Dermis microvascular lymphatic vessel endothelial cell (primary cell): Measurements from ENCODE around the gene NIPAL3. TPM values are rescaled to one million over a fixed set of nuclear protein-coding genes. Genes with fewer than 3 reads are reported as not detected.
"Not testable (repeated sequence)": the region's sequence is repeated elsewhere in the genome, so short reads cannot be mapped to it uniquely, and the experiment has no call there.

Experiments used
- DNase-seq, 2 donors: peaks; one replicate each; pipeline versions ENCODE4 v3.0.0 to v3.0.0-alpha.2; 2010; ENCODE audit warnings: low read depth in 2 of 2
- total RNA-seq: library from RNA; depleted of rRNA; stranded (reverse); fragments of >200 nt; gene quantifications from 2 replicates; pipeline ENCODE4 v1.2.1, GENCODE V29; 2014

NIPAL3 gene
- total RNA-seq, 1 donor from 2014 or later: 13.2 TPM

DNA sequence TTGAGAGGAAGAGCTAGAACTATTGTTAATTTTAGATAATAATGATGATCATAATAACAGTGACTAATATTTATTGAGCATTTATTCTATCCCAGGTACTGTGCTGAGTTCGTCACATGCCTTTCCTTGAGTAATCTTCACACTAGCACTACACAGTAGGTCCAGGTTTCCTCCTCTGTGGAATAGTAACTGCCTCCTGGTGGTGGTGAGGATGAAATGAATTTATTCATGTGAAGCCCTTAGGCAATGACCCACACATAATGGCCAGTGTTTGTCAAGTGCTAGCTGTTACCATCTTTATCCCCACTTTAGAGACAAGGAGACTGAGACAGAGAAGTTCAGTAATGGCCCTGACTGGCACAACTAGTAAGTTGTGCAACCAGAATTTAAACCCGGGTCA is 5.9 kb downstream of the NIPAL3 start:
- no peak for DNase-seq

DNA sequence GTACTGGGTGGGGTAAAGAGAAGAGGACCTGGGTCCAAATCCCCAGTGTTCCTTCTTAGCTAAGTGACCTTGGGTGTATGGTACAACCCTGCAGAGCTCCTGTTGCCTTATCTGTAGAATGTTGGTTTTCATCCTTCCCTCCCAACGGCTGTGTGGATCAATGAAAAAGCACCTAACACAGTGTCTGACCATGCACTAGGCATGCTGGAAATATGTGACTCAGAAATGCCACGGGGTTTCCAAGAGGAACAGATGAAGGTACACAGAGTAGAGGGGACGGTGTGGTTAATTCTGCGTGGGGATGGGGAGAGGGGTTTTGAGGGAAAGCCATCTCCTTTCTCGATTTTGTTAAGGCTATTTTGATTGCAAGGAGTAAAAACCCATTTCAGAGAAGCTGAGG is 8.6 kb downstream of the NIPAL3 start:
- DNase-seq: no peak

DNA sequence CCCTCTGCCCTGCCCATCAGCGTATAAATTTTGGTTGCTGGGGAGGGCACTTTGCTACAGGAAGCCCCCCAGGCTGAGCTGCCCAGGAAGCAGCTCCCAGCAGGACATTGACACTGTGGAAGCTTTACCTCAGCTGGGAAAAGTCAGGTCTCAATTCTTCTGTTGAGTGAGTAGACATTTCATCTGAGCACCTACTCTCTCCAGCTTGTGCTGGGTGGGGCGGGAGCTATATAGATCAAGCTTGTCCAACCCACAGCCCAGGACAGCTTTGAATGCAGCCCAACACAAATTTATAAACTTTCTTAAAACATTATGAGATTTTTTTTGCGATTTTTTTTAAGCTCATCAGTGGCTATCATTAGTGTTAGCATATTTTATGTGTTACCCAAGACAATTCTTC is 9.4 kb downstream of the NIPAL3 start:
- DNase-seq: no peak

DNA sequence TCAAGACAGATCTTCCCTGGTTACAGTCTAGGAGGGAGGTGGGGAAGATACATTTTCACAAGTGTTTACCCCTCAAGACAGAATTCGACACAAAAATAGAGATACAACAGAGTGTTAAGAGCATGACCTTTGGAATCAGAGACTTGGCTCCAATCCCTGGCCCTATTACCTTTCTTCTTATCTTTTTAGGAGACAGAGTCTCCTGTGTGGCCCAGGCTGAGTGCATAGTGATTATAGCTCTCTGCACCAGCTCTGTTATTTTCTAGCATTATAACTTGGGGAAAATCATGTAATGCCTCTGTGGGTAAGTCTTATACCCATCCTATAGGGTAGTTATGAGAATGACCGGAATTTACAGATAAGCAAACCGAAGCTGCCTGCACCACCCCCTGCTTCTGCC is 9.8 kb downstream of the NIPAL3 start:
- DNase-seq: no peak

DNA sequence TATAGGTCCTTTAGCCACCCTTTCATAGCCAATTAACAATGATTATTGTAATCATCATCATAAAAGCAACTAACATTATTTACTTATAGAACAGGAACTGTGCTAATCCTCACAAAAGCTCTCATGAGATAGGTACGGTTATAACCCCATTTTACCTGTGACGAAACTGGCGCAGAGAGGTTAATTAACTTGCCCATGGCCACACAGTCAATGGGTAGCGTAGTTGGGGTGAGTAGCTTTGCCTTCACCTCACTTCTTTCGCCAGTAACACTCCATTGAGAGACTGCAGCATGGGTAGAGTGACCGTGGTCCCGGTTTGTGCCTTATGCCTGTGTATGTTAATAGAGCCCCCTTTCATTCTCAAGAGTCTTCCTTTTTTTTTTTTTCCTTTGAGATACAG is 10.3 kb downstream of the NIPAL3 start:
- DNase-seq: no peak

DNA sequence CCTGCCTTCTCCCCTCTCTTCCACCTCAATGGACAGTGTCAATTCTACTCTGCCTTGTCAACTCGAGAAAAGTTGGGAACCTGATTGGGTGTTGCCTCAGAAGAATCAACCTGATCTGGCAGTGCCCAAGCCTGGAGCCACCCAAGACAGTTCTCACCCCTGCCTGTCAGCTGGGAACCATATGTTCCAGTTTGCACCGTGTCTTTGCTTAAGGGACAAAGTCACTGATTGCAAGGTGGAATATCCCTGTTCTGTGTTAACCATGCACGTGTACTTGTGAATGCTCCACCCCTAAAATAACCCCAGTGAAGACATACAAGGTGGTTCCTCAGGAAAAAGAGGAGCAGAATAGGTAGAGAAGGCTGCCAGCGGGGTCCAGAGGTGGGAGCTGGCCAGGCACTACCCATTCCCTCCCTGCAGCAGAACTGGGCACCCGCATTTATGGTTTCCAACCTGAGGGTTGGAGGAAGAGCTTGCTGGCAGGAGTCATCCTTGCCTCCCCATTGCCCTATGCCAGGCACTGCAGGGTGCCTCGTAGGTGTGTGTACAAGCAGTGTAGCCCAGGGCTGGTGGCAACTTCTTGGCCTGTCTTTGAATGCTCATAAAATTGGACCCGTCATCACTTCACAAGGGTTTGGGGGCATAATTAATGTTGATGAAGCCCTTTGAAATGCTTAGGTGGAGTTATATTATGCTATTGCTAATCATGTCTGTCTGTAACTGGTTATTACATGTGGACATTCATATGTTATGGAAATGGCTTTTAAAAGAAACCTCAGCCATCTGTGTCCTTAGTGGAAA is 11.3 kb downstream of the NIPAL3 start:
- no peak for DNase-seq

DNA sequence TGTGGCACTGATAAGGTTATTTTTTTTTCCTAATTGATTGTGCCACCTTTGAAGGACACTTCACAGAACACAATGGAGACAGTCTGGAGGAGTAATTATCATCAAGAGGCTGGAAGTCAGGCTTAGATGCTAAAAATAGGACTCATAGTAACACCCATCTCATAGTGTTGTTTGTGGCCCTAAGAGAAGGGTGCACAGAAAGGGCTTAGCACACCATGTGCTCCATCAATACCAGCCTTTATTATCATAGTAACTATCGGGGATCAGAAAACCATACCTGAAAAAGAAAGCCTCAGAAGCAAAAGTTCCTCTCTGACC is 11.9 kb downstream of the NIPAL3 start:
- no peak for DNase-seq

DNA sequence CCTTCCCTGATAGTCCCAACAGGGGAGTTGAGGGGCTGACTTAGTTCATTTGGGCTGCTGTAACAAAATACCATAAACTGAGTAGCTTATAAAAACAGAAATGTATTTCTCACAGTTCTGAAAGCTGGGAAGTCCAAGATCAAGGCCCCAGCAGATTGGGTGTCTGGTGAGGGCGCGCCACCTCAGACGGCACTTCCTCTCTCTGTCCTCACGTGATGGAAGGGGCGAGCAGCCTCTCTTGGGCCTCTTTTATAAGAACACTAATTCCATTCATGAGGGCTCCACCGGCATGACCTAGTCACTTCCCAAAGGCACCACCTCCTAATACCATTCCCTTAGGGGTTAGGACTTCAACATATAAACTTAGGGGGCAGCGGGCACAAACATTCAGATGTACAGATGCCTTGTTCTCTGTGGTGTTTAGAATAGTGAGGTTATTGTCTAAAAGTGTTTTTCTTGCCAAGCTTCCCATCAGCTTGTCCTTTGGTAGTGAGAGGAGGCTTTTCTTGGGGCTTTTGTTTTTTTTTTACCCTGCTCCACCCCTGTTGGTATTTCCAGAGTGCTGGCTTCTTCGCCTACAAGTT is 20.3 kb downstream of the NIPAL3 start:
- DNase-seq: no peak

DNA sequence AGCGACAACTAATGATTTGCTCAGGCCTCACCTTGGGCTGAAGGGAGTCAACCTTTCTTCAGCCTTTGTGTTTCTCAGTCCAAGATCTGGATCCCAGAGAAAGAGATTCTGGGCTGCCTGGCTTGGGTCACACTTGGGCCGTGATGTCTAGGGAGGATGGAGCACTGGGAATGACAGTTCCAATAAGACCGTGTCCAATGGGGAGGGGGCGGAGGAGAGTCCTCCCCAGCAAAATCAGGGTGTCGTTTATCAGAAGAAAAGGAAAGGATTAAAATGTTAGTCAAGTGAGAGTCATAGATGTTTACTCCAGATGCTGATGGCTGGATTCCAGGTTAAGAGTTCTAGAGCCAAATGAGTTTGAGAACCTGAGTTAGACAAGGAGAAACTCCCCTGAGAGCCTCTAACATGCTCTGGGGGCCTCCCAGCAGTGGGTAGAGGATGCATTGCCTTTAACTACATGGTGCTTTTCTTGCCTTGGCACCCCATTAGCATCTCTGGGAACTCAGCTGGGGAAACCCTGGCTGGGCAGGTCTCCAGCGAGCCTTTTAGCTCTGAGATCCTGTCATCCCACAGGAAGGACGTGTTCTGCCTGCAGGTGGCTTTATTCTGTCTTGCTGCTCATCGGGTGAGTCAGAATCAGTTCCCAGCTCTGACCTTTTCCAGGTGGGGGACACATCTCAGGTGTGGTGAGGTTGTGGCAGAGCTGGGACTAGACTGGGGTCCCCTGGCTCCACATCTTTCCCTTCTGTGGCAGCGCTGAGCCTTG is 22.2 kb downstream of the NIPAL3 start:
- DNase-seq: no peak

DNA sequence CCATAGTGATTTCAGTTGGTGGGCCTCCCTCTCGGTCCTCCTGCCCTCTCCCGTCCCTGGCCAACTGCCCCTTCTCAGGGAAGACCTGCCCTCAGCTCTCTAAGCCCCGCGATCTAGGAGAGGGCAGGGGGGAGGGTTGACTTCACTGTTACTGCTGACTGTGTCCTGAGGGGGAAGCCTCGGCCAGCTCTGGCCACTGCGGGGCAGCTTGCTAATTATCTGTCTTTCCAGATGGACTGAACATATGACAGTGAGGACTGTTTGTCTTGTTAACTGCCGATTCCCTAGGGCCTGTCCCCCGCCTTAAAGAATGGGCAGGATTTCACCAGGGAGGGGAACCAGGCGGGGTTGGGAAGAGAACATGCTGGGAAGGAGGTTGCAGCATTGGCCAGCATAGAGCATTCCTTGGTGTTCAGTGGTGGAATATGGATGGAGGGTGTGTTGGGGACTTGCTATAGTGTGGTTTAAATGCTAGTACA is 22.9 kb downstream of the NIPAL3 start:
- no peak for DNase-seq

DNA sequence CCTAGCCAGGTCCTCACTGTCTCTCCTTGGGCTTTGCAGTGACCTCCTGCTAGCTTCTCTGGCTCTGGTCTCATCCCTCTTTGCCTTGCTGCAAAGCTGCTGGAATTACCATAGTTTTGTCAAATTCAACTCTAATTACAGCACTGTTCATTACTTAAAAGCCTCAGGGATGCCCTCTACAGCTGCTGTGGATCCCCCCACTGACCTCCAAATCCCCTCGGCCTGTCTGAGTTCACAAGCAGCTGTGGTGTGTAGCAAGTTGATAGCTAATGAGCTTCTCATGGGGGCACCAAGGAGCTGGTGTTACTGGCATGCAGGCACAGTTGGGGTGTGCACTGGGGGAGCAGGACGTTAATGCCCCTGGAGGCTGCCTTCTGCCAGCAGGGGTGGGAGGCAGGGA is 24.8 kb downstream of the NIPAL3 start:
- DNase-seq: no peak

DNA sequence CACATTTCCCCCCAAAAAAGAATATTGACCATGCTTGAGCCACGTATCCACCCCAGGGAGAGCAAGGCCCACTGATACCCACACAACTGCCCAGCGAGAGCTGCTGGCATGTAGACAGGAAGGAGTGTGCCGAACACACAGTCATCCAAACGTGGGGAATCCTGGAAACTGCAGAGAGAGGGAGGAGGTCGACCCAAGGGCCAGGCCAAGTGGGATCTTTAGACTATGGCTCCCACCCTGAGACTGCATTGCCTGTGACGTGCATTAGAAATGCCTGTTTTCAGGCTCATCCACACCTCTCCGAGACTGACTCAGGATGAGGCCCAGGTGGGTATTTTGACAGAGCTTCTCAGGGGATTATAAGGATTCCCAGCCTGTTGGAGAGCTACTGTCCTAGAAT is 25.9 kb downstream of the NIPAL3 start:
- DNase-seq: no peak

DNA sequence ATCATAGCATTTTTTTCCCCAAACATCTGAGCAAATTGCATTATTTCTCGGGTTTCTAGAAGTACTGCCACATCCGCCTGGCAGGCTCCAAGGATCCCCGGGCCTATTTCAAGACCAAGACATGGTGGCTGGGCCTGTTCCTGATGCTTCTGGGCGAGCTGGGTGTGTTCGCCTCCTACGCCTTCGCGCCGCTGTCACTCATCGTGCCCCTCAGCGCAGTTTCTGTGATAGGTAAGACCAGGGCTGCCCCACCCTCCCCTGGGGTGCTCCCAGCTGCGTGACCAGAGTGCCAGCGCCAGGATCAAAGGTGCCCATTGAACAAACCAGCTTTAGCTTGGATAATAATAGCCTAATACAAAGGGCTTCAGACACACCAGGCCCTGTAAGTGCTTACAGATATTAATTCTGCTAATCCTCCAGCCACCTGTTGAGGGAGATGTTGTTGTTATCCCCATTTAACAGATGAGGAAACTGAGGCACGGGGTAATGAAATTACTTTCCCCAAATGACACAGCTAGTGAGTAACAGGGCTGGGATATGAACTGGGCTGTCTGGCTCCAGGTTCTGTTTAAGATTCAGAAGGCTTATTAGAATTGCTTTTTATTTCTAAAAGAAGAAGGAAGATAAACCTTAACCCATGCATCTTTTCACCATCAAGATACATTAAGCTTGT is 26.5 kb downstream of the NIPAL3 start:
- no peak for DNase-seq

DNA sequence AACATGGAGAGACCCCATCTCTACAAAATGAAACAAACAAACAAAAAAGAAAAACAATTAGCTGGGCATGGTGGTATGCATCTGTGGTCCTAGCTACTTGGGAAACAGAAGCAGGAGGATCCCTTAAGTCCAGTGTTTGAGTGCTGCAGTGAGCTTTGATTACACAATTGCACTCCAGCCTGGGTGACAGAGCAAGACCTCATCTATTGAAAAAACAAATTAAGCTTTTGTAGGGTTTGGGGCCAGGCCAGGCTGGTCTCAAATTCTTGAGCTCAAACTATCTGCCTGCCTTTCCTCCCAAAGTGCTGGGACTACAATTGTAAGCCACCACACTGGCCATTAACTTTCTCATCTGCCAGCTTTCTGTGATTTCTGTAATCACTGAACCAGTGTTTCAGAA is 27.2 kb downstream of the NIPAL3 start:
- DNase-seq: no peak

DNA sequence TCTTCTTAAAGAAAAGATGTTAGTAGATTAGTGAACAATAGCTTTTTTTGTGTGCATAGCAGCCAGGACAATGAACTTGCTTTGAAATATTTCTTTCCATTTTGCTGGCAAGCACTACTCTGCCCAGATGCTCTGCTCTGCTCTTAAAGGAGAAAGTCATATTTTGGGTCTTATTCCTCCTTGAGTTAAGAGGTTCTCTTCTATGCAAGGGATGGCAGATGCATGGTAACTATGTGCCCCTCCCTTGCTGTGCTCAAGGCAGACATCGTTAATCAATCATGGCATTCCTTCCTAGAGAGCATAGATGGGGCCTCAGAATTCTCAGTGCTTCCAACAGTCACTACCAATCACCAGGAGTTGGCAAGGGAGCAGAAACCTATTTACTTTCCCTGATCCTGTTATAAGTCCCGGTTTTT is 27.6 kb downstream of the NIPAL3 start:
- no peak for DNase-seq

DNA sequence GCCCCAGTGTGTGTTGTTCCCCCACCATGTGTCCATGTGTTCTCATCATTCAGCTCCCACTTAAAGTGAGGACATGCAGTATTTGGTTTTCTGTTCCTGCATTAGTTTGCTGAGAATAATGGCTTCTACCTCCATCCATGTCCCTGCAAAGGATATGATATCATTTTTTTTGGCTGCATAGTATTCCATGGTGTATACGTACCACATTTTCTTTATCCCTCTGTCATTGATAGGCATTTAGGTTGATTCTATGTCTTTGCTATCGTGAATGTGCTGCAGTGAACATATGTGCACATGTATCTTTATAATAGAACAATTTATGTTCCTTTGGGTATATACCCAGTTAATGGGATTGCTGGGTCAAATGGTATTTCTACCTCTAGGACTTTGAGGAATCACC is 30.8 kb downstream of the NIPAL3 start:
- DNase-seq: not testable (repeated sequence)

DNA sequence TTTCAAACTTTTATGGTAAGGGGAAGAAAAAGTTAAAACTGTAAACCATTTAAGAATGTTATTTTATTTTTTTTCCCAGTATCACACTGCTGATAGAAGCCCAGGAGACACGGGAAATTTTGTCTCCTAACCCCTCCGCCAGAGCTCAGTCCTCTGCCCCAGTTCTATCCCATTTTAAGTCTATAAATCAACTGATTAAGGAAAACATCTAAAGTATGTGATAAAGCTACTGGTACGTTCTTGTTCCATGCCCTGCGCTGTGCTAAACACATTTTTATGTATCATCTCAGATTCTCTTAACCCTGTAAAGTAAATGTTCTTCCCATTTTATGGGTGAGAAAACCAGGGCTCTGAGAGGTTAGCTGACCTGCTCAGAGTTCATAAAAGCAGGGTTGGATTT is 34.7 kb downstream of the NIPAL3 start:
- no peak for DNase-seq

DNA sequence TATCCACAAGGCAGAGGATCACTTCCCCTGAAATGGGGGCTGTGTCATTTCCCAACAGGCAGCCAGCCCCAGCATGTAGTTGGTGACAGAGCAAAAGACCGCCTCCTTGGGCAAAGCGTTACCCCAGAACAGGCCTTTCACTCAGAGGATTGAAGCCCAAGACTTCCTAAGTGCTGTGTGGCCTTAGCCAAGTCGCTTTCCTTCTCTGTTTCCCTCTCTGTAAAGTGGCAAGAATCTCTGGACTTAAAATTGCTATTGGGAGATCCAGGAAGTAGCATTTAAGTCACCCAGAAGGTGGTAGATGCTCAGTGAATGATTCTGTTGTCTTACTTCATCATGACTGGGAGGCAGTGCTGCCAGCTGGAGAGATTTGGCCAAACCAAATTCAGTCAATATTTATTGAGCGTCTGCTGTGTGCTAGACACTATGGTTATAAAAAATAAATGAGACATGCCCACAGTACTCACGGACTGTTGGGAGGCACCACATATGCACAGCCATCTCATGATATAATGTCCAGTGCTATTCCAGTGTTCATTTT is 35.3 kb downstream of the NIPAL3 start:
- DNase-seq: no peak

DNA sequence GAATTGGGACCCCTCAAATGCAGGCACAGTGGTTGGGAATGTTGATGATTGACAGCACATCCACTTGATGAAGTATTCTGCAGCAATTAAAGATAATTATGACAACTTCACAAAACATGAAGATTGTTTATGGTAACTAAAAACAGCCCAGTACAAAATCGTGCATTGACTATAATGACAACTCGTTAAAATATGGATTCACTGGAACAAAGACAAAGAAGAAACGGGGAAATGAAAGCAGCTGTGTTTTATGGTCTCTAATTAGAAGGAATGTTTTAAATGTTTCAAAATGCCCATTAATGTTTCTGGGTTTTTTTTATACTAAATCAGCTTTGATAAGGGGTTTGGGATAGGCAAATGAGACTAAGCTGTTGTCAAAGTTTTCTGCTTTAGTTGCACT is 36.1 kb downstream of the NIPAL3 start:
- no peak for DNase-seq

DNA sequence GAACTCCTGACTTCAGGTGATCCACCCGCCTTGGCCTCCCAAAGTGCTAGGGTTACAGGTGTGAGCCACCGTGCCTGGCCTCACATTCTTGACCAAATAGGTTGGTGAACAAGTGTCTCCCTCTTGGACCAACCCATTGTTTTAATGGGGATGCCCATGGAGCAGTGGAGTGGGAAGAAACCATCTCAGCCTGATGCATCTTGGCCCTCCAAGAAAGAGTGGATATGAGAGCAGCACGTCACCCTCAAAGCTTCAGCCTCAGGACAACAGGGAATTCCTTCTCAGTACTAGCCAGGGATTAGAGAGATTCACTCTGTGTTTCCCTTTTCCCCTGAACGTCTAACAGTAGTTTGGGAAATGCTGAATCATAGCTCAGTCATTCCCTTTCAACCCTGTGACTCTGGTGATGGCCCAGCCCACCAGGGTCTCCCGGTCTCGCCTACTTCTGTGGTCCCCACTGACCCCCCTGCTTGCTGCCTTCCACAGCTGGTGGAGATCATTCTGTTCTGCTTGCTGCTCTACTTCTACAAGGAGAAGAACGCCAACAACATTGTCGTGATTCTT is 37.4 kb downstream of the NIPAL3 start:
- DNase-seq: no peak

DNA sequence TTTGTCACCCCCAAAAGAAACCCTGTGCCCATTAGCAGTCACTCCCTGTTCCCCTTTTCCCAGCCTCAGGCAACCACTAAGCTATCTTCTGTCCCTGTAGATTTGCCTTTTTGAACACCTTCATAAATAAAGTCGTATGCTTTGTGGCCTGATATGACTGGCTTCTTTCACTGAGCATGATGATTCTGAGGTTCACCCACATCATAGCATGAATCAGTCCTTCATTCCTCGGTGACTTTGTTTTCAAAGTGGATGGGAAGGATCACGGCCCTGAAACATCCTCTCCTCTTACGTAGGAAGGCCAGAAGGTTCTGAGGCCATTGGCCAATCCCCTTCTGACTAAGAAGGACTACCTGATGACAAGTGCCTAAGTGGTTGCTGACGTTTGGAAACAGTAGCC is 39.1 kb downstream of the NIPAL3 start:
- DNase-seq: no peak

DNA sequence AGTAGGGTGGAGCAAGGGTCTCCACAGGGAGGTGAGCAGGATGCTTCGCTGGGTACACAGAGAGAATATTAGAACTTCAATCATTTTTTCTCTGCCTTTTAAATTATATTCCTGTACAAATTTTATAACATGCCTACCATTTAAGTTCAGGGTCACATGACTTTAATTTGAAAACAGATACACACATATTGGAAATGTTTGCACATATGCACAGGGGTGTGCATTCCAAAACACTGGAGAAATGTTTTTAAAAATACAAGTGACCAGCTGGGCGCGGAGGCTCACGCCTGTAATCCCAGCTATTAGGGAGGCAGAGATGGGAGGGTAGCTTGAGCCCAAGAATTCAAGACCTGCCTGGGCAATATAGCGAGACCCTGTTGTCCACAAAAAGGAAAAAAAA is 39.7 kb downstream of the NIPAL3 start:
- DNase-seq: no peak
